Hematopoietic multipotent progenitor cell treated with erythropoietin and hydrocortisone succinate and interleukin-3 and kit ligand, for 15 days (in vitro differentiated cells): ENCODE data around the gene CCSAP.
"Not testable (repeated sequence)": the region's sequence is repeated elsewhere in the genome, so short reads cannot be mapped to it uniquely, and the experiment has no call there.

Experiments used
- DNase-seq: peaks from one replicate; pipeline ENCODE4 v3.0.0-alpha.2; 2015; ENCODE audit warnings: low spot score

The CCSAP gene

GRCh38 chr1:229364207-229365065, 21.6 kb upstream of the CCSAP start:
- DNase-seq = no peak

DNA sequence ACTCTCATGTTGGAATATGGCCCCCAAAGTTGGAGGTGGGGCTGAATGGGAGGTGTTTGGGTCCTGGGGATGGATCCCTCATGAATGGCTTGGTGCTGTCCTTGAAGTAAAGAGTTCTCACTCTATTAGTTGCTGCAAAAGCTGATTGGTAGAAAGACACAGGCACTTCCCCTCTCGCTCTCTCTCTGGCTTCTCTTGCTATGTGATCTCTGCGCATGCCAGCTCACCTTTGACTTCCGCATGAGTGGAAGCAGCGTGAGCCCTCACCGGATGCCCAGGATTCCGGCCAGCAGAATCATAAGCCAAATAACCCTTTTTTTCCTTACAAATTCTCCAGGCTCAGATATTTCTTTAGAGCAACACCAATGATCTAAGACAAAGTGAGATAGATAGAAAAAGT, 20.9 kb upstream of the CCSAP start:
- DNase-seq = no peak

GRCh38 chr1:229360420-229360819, 17.6 kb upstream of the CCSAP start:
- no peak for DNase-seq

DNA sequence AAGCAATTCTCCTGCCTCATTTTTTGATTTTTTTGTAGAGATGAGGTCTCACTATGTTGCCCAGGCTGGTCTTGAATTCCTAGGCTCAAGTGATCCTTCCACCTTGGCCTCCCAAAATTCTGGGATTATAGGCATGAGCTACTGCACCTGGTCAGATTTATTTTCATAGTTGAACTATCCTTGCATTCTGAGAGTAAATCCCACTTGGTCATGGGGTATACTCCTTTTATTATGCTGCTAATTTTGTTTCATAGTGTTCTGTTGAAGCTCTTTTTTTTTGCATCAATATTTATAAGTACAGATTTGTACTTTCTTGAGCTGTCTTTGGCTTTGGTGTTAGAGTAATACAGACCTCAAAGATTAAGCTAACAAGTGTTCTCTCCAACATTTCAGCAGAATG, 12.8 kb upstream of the CCSAP start:
- DNase-seq = no peak

GRCh38 chr1:229354226-229354625, 11.4 kb upstream of the CCSAP start:
- DNase-seq = no peak

GRCh38 chr1:229352975-229353374, 10.1 kb upstream of the CCSAP start:
- no peak for DNase-seq

DNA sequence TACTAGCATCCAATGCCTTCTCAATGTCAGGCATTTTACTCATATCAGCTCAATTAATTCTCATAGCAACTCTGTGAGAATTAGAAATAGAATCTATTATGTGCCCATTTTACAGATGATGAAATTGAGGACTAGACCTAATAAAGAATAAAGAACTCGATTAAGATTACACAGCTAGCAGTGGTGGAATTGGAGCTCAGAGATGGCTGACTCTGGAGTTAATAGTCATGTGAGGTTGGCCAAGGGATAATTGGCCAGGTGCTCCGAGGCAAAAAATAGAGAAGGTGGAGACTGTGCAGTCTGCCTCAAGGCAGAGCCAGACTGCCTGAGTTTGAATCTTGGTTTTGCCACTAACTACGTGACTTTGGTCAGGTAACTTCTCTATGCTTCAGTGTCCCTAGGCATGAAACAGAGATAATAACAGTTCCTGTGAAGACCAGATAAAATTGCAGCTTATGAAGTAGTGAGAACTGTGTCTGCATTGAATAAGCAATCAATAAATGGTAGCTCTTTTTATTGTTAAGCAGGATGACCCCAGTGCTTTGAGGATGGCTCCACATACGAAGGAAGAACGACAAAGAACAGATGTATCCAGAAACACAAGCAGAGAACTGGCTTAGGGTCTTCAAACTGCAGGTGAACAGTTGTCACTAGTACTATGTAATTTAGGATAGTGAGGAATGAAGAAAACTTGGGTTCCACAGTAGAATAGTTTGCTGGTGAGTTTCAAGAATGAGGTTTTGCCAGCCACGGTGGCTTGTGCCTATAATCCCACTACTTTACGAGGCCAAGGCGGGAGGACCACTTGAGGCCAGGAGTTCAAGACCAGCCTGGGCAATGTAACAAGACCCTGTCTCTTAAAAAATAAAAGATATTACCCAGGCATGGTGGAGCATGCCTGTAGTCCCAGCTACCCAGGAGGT, 6.9 kb upstream of the CCSAP start:
- DNase-seq = no peak

DNA sequence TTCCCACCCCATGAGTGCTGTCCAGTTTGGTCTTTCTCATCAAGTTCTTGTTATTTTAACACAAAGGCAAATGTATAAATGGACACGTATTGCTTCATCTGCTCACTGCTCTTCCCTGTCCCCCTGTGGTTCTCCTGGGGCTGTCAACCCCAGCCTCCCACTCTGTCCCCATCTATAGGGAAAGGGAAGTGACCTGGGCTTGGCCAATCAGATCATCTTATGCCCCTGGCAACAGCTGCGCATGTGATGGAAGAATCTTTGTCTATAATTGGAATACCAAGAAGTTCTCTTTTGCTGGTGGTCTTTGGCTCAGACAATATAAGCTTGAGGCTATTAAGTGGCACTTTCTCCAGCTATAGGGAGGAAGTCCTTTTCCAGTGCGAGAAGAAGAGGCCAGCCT, 4.7 kb upstream of the CCSAP start:
- DNase-seq = no peak

DNA sequence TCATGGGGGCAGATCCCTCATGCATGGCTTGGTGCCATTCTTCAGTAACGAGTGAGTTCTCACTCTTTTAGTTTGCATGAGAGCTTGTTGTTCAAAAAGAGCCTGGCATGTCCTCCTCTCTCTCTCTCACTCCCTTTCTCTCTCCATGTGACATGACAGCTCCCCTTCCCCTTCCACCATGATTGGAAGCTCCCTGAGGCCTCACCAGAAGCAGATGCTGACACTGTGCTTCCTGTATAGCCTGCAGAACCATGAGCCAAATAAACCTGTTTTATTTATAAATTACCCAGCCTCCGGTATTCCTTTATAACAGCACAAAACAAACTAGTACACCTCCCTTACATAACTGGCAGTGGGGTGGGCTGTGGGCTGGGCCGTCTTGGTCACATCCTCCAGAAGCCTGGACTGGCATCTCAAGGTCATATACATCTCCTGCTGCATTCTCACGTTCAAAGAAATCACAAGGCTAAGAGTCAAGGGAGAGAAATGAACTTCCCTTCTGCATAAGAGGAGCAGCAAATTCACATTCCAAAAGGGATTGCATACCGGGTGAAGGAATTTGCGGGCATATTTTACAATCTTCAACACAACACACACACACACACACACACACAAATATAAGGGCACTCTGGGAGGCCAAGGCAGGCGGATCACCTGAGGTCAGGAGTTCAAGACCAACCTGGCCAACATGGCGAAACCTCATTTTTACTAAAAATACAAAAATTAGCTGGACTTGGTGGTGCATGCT, 2.3 kb upstream of the CCSAP start:
- DNase-seq = no peak

DNA sequence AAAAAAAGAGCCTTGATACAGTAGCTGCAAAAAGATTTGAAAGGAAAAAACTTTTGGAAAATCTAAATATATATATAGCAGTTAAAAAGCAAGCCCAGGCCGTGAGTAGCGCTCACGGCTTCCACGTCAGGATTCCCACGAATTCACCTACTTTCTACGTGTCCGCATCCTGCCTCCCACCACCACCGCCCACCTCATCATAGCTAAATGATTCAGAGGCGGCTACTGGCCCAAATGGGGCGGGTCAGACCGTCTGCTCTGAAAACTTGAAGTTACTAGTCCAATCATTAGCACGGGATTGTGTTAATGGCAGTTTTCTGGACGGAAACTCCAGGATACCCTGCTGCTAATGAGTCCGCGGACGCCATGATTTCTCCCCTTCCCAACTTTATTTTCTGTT, 1.3 kb upstream of the CCSAP start:
- no peak for DNase-seq

DNA sequence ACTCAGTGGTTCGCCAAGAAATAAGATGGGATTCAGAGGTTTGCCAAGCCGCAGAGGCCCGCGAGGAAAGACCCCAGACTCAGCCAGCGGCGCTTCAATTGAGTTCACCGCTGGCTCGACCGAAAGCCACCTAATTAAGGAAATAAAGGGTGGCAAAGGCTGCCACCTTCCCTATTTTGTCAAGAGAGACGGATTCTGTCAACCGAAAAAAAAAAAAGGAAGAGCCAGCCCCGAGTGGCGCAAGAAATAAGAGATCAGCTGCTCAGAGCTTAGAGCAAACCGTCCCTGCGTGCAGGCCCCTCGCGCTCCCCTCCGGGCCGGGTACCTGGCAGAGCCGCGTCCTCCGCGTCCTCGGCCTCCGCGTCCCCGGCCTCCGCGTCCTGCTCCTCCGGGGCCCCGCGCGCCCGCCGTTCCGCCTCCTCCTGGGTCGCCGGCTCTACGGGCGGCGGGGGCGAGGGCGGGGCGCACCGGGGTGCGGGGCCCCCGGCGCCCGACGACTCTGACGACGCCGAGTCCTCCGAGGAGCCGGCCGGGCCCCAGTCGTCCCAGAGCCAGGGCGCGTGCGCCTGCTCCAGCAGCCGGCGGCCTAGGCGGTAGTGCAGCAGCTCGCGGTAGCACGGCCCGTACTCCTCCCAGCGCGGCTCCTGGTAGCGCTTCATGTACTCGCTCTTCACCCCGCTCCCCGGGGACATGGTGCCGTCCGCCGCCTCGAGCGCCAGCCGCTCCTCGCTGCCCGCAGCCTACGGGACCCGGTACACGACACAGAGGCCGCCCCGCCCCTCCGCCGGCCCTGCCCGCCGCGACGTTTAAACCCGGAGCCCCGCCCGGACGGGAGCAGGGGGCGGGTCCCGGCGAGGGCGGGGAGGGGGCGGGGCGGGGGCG, 832 bp downstream of the CCSAP start:
- peak; percentile 76 for DNase-seq

GRCh38 chr1:229340496-229340895, 2.4 kb downstream of the CCSAP start:
- DNase-seq = no peak

GRCh38 chr1:229339520-229339919, 3.3 kb downstream of the CCSAP start:
- no peak for DNase-seq

GRCh38 chr1:229339086-229339485, 3.8 kb downstream of the CCSAP start:
- DNase-seq = no peak

GRCh38 chr1:229336345-229336744, 6.5 kb downstream of the CCSAP start:
- no peak for DNase-seq

- no peak for DNase-seq
These were observed 8.1 kb downstream of the CCSAP start for GRCh38 chr1:229334716-229335115.

- DNase-seq = no peak
These were observed 8.6 kb downstream of the CCSAP start for GRCh38 chr1:229334269-229334668.

GRCh38 chr1:229328598-229329362, 14.1 kb downstream of the CCSAP start:
- no peak for DNase-seq

GRCh38 chr1:229327765-229328164, 15.1 kb downstream of the CCSAP start:
- not testable (repeated sequence) for DNase-seq

- DNase-seq = no peak
These were observed 16.2 kb downstream of the CCSAP start for GRCh38 chr1:229326601-229327000.
